Mesothelial cell of epicardium (in vitro differentiated cells): Measurements from ENCODE around the gene PPP1R14C. TPM values are rescaled to one million over a fixed set of nuclear protein-coding genes. Genes with fewer than 3 reads are reported as not detected.

Source experiments
- DNase-seq, 2 experiments: peaks; one replicate each; pipeline ENCODE4 v3.0.0; 2021; ENCODE audit warnings: low spot score in 2 of 2; ENCODE audit not compliant: unreplicated experiment in 2 of 2
- H3K27ac Mint-ChIP-seq: 2 replicates; pipeline ENCODE4 v1.8.0; 2021; ENCODE audit warnings: mixed read lengths
- H3K27me3 Mint-ChIP-seq: 2 replicates; pipeline ENCODE4 v1.8.0; 2021; ENCODE audit warnings: low read depth, mixed read lengths
- H3K36me3 Mint-ChIP-seq: 2 replicates; pipeline ENCODE4 v1.8.0; 2021; ENCODE audit warnings: mixed read lengths
- H3K4me1 Mint-ChIP-seq: 2 replicates; pipeline ENCODE4 v1.8.0; 2021; ENCODE audit warnings: mixed read lengths
- H3K4me3 Mint-ChIP-seq: 2 replicates; pipeline ENCODE4 v1.8.0; 2021; ENCODE audit warnings: mild to moderate bottlenecking, moderate library complexity, mixed read lengths
- H3K9me3 Mint-ChIP-seq: 2 replicates; pipeline ENCODE4 v1.8.0; 2021; ENCODE audit warnings: mixed read lengths
- total RNA-seq: library from RNA; stranded (reverse); gene quantifications from 3 replicates; pipeline ENCODE4 v1.2.1, GENCODE V29; 2021
- TF ChIP-seq, protein P1 (sequence below): fragments of 200-600 bp; sonication (generic); IDR thresholded peaks from one replicate; pipeline ENCODE4 v1.5.0; 2021; ENCODE audit warnings: antibody characterized with exemption; ENCODE audit not compliant: unreplicated experiment

The PPP1R14C gene
- total RNA-seq, 1 donor from 2014 or later: 0.27 TPM

DNA sequence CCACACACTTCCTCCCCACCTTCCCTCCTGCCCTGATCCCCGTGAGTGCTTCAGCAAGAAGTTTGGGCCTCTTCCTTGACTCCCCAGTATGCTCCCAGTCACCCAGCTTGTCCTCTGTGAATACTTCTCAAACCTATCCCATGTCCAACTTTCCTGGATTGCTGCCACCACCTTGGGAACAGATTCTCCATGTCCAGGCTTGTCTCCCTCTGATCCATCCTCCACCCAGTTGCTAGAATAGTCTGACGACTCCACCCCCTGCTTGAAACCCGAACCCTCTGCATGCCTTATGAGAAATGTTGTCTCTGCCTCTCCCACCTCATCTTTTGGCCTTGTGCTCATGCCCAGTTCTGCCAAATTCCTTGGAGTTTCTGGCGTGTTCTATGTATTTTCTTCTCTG, 108.0 kb downstream of the PPP1R14C start:
- no peak for DNase-seq
- Mint-ChIP-seq H3K27me3 (no peaks in the 10 kb centered on the region), H3K9me3 (peaks cover 17% of the 10 kb centered on the region), H3K27ac (no peak overlapping the region), H3K4me3 (no peak overlapping the region), H3K36me3 (no peaks in the 10 kb centered on the region), H3K4me1 (peaks cover 15% of the 10 kb centered on the region)
- TF ChIP-seq, protein P1, sequence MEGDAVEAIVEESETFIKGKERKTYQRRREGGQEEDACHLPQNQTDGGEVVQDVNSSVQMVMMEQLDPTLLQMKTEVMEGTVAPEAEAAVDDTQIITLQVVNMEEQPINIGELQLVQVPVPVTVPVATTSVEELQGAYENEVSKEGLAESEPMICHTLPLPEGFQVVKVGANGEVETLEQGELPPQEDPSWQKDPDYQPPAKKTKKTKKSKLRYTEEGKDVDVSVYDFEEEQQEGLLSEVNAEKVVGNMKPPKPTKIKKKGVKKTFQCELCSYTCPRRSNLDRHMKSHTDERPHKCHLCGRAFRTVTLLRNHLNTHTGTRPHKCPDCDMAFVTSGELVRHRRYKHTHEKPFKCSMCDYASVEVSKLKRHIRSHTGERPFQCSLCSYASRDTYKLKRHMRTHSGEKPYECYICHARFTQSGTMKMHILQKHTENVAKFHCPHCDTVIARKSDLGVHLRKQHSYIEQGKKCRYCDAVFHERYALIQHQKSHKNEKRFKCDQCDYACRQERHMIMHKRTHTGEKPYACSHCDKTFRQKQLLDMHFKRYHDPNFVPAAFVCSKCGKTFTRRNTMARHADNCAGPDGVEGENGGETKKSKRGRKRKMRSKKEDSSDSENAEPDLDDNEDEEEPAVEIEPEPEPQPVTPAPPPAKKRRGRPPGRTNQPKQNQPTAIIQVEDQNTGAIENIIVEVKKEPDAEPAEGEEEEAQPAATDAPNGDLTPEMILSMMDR: no peak

DNA sequence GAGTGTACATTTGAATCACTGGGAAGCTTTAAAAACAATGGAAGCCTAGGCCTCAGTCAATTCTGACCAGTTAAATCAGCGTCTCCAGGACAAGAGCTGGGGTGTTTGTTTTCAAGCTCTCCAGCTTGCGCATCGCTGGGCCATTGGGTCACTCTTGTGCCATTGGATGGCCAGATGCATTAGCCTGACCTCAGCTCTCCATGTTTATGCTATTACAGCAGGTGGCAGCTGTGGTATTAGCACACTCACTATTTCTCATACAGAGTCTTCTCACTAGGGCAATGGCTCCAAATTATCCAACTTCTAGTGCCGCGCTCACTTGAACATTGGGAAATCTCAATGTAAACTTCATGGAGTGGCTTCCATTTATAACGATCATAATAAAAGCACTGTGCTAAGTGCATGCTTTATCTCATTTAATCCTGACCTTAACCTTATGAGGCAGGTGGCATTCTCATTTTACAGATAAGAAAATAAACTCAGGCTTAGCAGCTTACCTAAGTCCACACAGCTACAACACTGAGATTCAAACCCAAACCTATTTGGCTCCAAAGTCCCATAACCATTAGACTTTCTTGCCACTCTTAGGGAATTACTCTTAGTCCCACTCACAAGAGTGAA, 108.8 kb downstream of the PPP1R14C start:
- H3K4me1 Mint-ChIP-seq: peaks cover 23% of the 10 kb centered on the region
- H3K36me3 Mint-ChIP-seq: no peaks in the 10 kb centered on the region
- no peak overlapping the region for H3K27ac Mint-ChIP-seq
- H3K9me3 Mint-ChIP-seq: peaks cover 17% of the 10 kb centered on the region
- H3K27me3 Mint-ChIP-seq: no peaks in the 10 kb centered on the region
- TF ChIP-seq, protein P1: no peak
- no peak for DNase-seq
- no peak overlapping the region for H3K4me3 Mint-ChIP-seq

DNA sequence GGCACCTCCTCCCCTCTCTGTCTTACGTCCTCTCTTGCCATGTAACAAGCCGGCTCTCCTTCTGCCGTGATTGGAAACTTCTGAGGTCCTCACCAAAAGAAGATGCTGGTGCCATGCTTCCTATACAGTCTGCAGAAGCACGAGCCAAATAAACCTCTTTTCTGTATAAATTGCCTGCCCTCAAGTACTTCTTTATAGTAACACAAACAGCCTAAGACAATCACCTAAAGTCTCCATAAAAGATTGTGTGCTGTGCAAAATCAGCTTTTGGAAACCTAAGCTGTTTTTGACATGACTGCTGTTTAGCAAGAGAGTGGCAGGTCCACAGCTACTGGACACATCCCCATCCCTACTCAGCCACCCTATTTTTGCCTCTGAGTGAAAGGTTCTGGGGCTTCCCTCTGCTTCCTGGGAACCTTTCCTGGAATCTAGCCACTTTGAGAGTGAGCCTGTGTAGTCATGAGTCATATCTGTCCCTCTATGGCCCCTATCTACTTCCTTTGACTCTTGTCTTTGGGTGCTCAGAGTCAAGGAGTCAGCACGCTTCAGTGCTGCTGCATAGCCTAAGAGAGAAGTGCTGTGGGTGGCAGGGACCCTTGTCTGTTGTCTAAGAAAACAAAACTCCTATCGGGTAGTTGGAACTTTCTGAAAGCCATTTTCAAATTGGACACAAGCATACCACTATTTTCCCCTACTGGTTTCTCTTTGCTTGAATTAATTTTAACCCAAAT, 110.0 kb downstream of the PPP1R14C start:
- Mint-ChIP-seq H3K27me3 (no peaks in the 10 kb centered on the region), H3K4me3 (no peak overlapping the region), H3K4me1 (peaks cover 26% of the 10 kb centered on the region), H3K27ac (no peak overlapping the region), H3K36me3 (no peaks in the 10 kb centered on the region), H3K9me3 (peaks cover 11% of the 10 kb centered on the region)
- TF ChIP-seq, protein P1: no peak
- no peak for DNase-seq

DNA sequence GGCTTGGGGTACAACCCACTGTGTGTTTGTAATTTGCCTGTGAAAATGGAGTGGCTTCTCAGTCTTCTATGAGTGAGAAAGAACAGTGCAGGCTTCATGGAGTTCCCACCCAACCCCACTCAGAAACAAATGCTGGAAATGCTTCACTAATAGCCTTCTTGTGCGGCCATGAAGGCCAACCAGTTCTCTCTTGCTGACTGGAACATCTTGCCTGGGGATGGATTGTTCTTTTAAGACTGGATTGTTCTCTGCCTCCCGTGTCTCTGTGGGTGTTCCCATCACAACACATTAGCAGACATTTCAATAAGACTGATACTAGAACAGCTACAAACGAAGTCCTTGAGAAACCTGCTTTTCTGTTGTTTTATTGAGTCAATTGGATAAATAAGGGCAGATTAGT, 110.6 kb downstream of the PPP1R14C start:
- Mint-ChIP-seq H3K27me3 (no peaks in the 10 kb centered on the region), H3K4me1 (peaks cover 26% of the 10 kb centered on the region), H3K9me3 (peaks cover 5% of the 10 kb centered on the region), H3K36me3 (no peaks in the 10 kb centered on the region), H3K4me3 (no peak overlapping the region), H3K27ac (no peak overlapping the region)
- DNase-seq: no peak
- TF ChIP-seq, protein P1: no peak

DNA sequence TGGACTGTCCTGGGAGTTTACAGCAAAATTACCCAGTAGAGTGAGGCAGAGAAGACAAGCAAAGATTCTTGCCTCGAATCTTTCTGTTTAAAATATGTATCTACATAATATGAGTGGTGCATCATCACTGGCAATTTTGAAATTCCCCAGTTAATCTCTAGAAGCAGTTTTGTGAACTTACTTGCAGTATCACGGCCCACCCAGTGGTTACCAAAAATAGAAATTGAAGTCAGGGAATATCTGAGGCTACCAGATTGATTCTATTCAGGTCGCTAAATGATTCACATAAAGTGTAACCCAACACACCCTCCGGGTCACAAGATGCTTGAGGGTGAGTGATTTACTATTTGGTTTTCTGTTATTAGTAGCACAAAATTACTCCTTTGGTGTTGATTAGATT, 111.9 kb downstream of the PPP1R14C start:
- H3K27me3 Mint-ChIP-seq: no peaks in the 10 kb centered on the region
- H3K9me3 Mint-ChIP-seq: peaks cover 3% of the 10 kb centered on the region
- TF ChIP-seq, protein P1: no peak
- no peak for DNase-seq
- no peak overlapping the region for H3K4me3 Mint-ChIP-seq
- H3K4me1 Mint-ChIP-seq: peaks cover 26% of the 10 kb centered on the region
- no peaks in the 10 kb centered on the region for H3K36me3 Mint-ChIP-seq
- H3K27ac Mint-ChIP-seq: no peak overlapping the region
